HG02840 (cell line): ENCODE results near the gene INO80.
"Not testable (repeated sequence)": the region's sequence is repeated elsewhere in the genome, so short reads cannot be mapped to it uniquely, and the experiment has no call there.

Source experiments
- ATAC-seq: cut with Tn5 transposase; IDR thresholded peaks from one replicate; pipeline ENCODE4 v1.9.1; 2021; ENCODE audit warnings: mild to moderate bottlenecking, moderate library complexity, moderate number of reproducible peaks; ENCODE audit not compliant: unreplicated experiment, low FRiP score

The INO80 gene

GRCh38 chr15:41116962-41117252 is 827 bp upstream of the INO80 start:
- no peak for ATAC-seq

GRCh38 chr15:41115652-41116115 is 396 bp downstream of the INO80 start:
- peak; percentile 42 for ATAC-seq

- ATAC-seq, result no peak
Measured at GRCh38 chr15:41115161-41115651, 874 bp downstream of the INO80 start.

- ATAC-seq, result no peak
Measured at GRCh38 chr15:41106947-41107346, 9.1 kb downstream of the INO80 start.

GRCh38 chr15:41105348-41106334 is 10.4 kb downstream of the INO80 start:
- ATAC-seq, result no peak

GRCh38 chr15:41104234-41104633 is 11.8 kb downstream of the INO80 start:
- ATAC-seq, result no peak

- no peak for ATAC-seq
Measured at GRCh38 chr15:41102854-41103253, 13.2 kb downstream of the INO80 start.

GRCh38 chr15:41096178-41096577 is 19.9 kb downstream of the INO80 start:
- ATAC-seq, result no peak

GRCh38 chr15:41085029-41085428 is 31.1 kb downstream of the INO80 start:
- no peak for ATAC-seq

GRCh38 chr15:41080144-41080543 is 35.9 kb downstream of the INO80 start:
- no peak for ATAC-seq

- no peak for ATAC-seq
Measured at GRCh38 chr15:41079717-41080116, 36.4 kb downstream of the INO80 start.

GRCh38 chr15:41078879-41079278 is 37.2 kb downstream of the INO80 start:
- ATAC-seq, result not testable (repeated sequence)

GRCh38 chr15:41078125-41078524 is 38.0 kb downstream of the INO80 start:
- ATAC-seq, result no peak

- ATAC-seq, result no peak
Measured at GRCh38 chr15:41073028-41073427, 43.1 kb downstream of the INO80 start.

- ATAC-seq, result no peak
Measured at GRCh38 chr15:41072013-41072412, 44.1 kb downstream of the INO80 start.

- no peak for ATAC-seq
Measured at GRCh38 chr15:41066516-41066915, 49.6 kb downstream of the INO80 start.

GRCh38 chr15:41061667-41062066 is 54.4 kb downstream of the INO80 start:
- no peak for ATAC-seq

GRCh38 chr15:41060505-41060904 is 55.6 kb downstream of the INO80 start:
- no peak for ATAC-seq

- ATAC-seq, result no peak
Measured at GRCh38 chr15:41056810-41057209, 59.3 kb downstream of the INO80 start.

- no peak for ATAC-seq
Measured at GRCh38 chr15:41055706-41056105, 60.4 kb downstream of the INO80 start.

- no peak for ATAC-seq
Measured at GRCh38 chr15:41051139-41051538, 64.9 kb downstream of the INO80 start.

- ATAC-seq, result no peak
Measured at GRCh38 chr15:41048852-41049251, 67.2 kb downstream of the INO80 start.
